Suprapubic skin (tissue), 3 donors: ENCODE data around the gene CACYBP.

Experiments
- CTCF ChIP-seq, 2 donors: fragments of 200-600 bp in 1 of 2; fragments of 450-650 bp in 1 of 2; sonication (generic) in 1 of 2; IDR thresholded peaks; one replicate each; pipeline ENCODE4 v1.5.1; 2016 to 2019; ENCODE audit warnings: antibody characterized with exemption in 2 of 2, mild to moderate bottlenecking in 1 of 2, moderate library complexity in 1 of 2
- POLR2A ChIP-seq, 2 donors: fragments of 450-650 bp; IDR thresholded peaks; one replicate each; pipeline ENCODE4 v1.6.1; 2017; ENCODE audit warnings: antibody characterized with exemption in 2 of 2, mild to moderate bottlenecking in 2 of 2, moderate library complexity in 2 of 2

- TF ChIP-seq POLR2A (IDR thresholded peaks at IDR 0.05), result no peak
- TF ChIP-seq CTCF (IDR thresholded peaks at IDR 0.05), result no peak
Observed at GRCh38 chr1:175037416-175037815, 37.7 kb downstream of the CACYBP start.
